GM23338 (cell line): Measurements from ENCODE around the gene CFL2.

ENCODE experiments used
- CREB1 ChIP-seq: fragments of 250-450 bp; sonication (Bioruptor Pico); IDR thresholded peaks from 2 replicates; pipeline ENCODE4 v1.5.0; 2020; ENCODE audit warnings: low read depth, mild to moderate bottlenecking, moderate library complexity
- EZH2 ChIP-seq: fragments of 200-600 bp; sonication (generic); IDR thresholded peaks from one replicate; pipeline ENCODE4 v1.8.0; 2017; ENCODE audit warnings: antibody characterized with exemption, mild to moderate bottlenecking, low read depth; ENCODE audit not compliant: unreplicated experiment
- EZH2phosphoT487 ChIP-seq: fragments of 200-600 bp; sonication (generic); IDR thresholded peaks from one replicate; pipeline ENCODE4 v1.8.1; 2018; ENCODE audit warnings: antibody characterized with exemption; ENCODE audit not compliant: unreplicated experiment
- JUNB ChIP-seq: IDR thresholded peaks from one replicate; pipeline ENCODE4 v1.6.1; 2016; ENCODE audit warnings: antibody characterized with exemption; ENCODE audit not compliant: unreplicated experiment
- NANOG ChIP-seq: IDR thresholded peaks from 2 replicates; pipeline ENCODE4 v1.6.1; 2016; ENCODE audit warnings: antibody characterized with exemption, borderline replicate concordance
- POLR2AphosphoS5 ChIP-seq: IDR thresholded peaks from 2 replicates; pipeline ENCODE4 v1.6.1; 2016; ENCODE audit warnings: antibody characterized with exemption, low read depth
- STAT1 ChIP-seq: IDR thresholded peaks from one replicate; pipeline ENCODE4 v1.6.1; 2016; ENCODE audit warnings: antibody characterized with exemption; ENCODE audit not compliant: unreplicated experiment
- ZNF114 ChIP-seq: fragments of 250-450 bp; sonication (Bioruptor Pico); IDR thresholded peaks from 2 replicates; pipeline ENCODE4 v1.5.0; 2020; ENCODE audit warnings: mild to moderate bottlenecking, moderate library complexity
- ZNF331 ChIP-seq: fragments of 250-450 bp; sonication (Bioruptor Pico); IDR thresholded peaks from 2 replicates; pipeline ENCODE4 v1.5.0; 2020; ENCODE audit warnings: low read depth, mild to moderate bottlenecking, moderate library complexity
- TF ChIP-seq, protein P1 (sequence below), 2 experiments: fragments of 200-600 bp in 1 of 2; sonication (generic) in 1 of 2; conservative IDR thresholded peaks; 2 replicates each; pipeline versions ENCODE4 v1.5.1 to v1.6.1; 2016 to 2017; ENCODE audit warnings: antibody characterized with exemption in 2 of 2, low read depth in 2 of 2, mild to moderate bottlenecking in 2 of 2, moderate library complexity in 1 of 2
- TF ChIP-seq, protein P2 (sequence below): IDR thresholded peaks from 2 replicates; pipeline ENCODE4 v1.6.1; 2016; ENCODE audit warnings: antibody characterized with exemption
- TF ChIP-seq, protein P3 (sequence below): IDR thresholded peaks from one replicate; pipeline ENCODE4 v1.6.1; 2018; ENCODE audit warnings: antibody characterized with exemption; ENCODE audit not compliant: unreplicated experiment
- TF ChIP-seq, protein P4 (sequence below): fragments of 250-450 bp; sonication (Bioruptor Pico); IDR thresholded peaks from 2 replicates; pipeline ENCODE4 v1.5.0; 2020; ENCODE audit warnings: mild to moderate bottlenecking, moderate library complexity

DNA sequence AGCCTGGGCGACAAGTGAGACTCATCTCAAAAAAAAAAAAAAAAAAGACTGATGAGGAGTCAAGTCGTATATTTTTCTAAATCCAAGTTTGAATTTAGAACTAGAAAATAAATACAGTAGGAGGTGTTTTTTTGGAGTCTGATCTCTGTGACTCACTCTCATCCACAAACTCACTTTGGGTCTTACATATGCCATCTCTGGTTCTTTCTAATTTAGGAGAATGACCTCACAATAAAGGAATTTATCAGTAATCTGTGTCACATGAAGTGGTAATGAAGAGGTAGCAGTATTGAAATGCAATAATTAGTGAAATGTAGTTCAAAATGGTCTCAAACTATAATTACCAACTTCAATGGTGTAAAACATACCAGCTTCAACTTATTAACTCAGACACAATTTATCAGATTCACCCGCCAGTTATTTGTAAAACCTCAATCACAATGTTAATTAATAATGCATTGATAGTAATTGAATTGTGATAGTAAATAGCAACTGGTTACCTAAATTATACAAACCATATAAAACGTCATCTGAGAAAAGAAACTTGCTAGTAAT is 4.4 kb upstream of the CFL2 start:
- TF ChIP-seq, protein P1, sequence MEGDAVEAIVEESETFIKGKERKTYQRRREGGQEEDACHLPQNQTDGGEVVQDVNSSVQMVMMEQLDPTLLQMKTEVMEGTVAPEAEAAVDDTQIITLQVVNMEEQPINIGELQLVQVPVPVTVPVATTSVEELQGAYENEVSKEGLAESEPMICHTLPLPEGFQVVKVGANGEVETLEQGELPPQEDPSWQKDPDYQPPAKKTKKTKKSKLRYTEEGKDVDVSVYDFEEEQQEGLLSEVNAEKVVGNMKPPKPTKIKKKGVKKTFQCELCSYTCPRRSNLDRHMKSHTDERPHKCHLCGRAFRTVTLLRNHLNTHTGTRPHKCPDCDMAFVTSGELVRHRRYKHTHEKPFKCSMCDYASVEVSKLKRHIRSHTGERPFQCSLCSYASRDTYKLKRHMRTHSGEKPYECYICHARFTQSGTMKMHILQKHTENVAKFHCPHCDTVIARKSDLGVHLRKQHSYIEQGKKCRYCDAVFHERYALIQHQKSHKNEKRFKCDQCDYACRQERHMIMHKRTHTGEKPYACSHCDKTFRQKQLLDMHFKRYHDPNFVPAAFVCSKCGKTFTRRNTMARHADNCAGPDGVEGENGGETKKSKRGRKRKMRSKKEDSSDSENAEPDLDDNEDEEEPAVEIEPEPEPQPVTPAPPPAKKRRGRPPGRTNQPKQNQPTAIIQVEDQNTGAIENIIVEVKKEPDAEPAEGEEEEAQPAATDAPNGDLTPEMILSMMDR (conservative IDR thresholded peaks at IDR 0.05; ENCODE audit: low read depth in 2 of 2), result no peak
- TF ChIP-seq EZH2phosphoT487, result no peak
- TF ChIP-seq POLR2AphosphoS5, result no peak
- TF ChIP-seq EZH2, result no peak
- TF ChIP-seq, protein P2, sequence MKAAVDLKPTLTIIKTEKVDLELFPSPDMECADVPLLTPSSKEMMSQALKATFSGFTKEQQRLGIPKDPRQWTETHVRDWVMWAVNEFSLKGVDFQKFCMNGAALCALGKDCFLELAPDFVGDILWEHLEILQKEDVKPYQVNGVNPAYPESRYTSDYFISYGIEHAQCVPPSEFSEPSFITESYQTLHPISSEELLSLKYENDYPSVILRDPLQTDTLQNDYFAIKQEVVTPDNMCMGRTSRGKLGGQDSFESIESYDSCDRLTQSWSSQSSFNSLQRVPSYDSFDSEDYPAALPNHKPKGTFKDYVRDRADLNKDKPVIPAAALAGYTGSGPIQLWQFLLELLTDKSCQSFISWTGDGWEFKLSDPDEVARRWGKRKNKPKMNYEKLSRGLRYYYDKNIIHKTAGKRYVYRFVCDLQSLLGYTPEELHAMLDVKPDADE, result no peak
- no peak for TF ChIP-seq ZNF331 (CRISPR knock-in tag)
- no peak for TF ChIP-seq CREB1
- TF ChIP-seq, protein P3, sequence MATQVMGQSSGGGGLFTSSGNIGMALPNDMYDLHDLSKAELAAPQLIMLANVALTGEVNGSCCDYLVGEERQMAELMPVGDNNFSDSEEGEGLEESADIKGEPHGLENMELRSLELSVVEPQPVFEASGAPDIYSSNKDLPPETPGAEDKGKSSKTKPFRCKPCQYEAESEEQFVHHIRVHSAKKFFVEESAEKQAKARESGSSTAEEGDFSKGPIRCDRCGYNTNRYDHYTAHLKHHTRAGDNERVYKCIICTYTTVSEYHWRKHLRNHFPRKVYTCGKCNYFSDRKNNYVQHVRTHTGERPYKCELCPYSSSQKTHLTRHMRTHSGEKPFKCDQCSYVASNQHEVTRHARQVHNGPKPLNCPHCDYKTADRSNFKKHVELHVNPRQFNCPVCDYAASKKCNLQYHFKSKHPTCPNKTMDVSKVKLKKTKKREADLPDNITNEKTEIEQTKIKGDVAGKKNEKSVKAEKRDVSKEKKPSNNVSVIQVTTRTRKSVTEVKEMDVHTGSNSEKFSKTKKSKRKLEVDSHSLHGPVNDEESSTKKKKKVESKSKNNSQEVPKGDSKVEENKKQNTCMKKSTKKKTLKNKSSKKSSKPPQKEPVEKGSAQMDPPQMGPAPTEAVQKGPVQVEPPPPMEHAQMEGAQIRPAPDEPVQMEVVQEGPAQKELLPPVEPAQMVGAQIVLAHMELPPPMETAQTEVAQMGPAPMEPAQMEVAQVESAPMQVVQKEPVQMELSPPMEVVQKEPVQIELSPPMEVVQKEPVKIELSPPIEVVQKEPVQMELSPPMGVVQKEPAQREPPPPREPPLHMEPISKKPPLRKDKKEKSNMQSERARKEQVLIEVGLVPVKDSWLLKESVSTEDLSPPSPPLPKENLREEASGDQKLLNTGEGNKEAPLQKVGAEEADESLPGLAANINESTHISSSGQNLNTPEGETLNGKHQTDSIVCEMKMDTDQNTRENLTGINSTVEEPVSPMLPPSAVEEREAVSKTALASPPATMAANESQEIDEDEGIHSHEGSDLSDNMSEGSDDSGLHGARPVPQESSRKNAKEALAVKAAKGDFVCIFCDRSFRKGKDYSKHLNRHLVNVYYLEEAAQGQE, result no peak
- TF ChIP-seq STAT1, result no peak
- TF ChIP-seq NANOG, result no peak
- no peak for TF ChIP-seq ZNF114 (CRISPR knock-in tag)
- TF ChIP-seq JUNB, result no peak
- TF ChIP-seq, protein P4, sequence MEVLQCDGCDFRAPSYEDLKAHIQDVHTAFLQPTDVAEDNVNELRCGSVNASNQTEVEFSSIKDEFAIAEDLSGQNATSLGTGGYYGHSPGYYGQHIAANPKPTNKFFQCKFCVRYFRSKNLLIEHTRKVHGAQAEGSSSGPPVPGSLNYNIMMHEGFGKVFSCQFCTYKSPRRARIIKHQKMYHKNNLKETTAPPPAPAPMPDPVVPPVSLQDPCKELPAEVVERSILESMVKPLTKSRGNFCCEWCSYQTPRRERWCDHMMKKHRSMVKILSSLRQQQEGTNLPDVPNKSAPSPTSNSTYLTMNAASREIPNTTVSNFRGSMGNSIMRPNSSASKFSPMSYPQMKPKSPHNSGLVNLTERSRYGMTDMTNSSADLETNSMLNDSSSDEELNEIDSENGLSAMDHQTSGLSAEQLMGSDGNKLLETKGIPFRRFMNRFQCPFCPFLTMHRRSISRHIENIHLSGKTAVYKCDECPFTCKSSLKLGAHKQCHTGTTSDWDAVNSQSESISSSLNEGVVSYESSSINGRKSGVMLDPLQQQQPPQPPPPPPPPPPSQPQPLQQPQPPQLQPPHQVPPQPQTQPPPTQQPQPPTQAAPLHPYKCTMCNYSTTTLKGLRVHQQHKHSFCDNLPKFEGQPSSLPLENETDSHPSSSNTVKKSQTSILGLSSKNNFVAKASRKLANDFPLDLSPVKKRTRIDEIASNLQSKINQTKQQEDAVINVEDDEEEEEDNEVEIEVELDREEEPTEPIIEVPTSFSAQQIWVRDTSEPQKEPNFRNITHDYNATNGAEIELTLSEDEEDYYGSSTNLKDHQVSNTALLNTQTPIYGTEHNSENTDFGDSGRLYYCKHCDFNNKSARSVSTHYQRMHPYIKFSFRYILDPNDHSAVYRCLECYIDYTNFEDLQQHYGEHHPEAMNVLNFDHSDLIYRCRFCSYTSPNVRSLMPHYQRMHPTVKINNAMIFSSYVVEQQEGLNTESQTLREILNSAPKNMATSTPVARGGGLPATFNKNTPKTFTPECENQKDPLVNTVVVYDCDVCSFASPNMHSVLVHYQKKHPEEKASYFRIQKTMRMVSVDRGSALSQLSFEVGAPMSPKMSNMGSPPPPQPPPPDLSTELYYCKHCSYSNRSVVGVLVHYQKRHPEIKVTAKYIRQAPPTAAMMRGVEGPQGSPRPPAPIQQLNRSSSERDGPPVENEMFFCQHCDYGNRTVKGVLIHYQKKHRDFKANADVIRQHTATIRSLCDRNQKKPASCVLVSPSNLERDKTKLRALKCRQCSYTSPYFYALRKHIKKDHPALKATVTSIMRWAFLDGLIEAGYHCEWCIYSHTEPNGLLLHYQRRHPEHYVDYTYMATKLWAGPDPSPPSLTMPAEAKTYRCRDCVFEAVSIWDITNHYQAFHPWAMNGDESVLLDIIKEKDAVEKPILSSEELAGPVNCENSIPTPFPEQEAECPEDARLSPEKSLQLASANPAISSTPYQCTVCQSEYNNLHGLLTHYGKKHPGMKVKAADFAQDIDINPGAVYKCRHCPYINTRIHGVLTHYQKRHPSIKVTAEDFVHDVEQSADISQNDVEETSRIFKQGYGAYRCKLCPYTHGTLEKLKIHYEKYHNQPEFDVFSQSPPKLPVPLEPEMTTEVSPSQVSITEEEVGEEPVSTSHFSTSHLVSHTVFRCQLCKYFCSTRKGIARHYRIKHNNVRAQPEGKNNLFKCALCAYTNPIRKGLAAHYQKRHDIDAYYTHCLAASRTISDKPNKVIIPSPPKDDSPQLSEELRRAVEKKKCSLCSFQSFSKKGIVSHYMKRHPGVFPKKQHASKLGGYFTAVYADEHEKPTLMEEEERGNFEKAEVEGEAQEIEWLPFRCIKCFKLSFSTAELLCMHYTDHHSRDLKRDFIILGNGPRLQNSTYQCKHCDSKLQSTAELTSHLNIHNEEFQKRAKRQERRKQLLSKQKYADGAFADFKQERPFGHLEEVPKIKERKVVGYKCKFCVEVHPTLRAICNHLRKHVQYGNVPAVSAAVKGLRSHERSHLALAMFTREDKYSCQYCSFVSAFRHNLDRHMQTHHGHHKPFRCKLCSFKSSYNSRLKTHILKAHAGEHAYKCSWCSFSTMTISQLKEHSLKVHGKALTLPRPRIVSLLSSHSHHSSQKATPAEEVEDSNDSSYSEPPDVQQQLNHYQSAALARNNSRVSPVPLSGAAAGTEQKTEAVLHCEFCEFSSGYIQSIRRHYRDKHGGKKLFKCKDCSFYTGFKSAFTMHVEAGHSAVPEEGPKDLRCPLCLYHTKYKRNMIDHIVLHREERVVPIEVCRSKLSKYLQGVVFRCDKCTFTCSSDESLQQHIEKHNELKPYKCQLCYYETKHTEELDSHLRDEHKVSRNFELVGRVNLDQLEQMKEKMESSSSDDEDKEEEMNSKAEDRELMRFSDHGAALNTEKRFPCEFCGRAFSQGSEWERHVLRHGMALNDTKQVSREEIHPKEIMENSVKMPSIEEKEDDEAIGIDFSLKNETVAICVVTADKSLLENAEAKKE (CRISPR knock-in tag), result no peak
